ENCODE data around the gene MACROH2A2.
"Not testable (repeated sequence)": the region's sequence is repeated elsewhere in the genome, so short reads cannot be mapped to it uniquely, and the experiment has no call there.

MACROH2A2 gene

GRCh38 chr10:70052462-70053217 is at the start of gene MACROH2A2:
MACROH2A2 (plus strand) TSS chr10:70052846; CDS start chr10:70075659, 22,813 bp downstream.
- TF ChIP-seq POLR2AphosphoS5 (IDR thresholded peaks at IDR 0.05; ENCODE audit: borderline replicate concordance, low read depth, low read length) (no peak; the same call in 1 of the 2 replicates), EZH2 (IDR thresholded peaks at IDR 0.05) (no peak), FOXP2 (optimal IDR thresholded peaks at IDR 0.05; ENCODE audit: control extremely low read depth, extremely low read length, insufficient read depth) (no peak)
- Histone ChIP-seq H3K9me3 (ENCODE audit: low read depth, low read length) (no peaks in the 10 kb centered on the region), H3K4me3 (peak within 1 kb of the TSS; percentile 85), H3K27ac (peak within 1 kb of the TSS; percentile 86), H3K36me3 (ENCODE audit: insufficient read depth, low read length) (no peaks in the 10 kb centered on the region), H3K9ac (ENCODE audit: insufficient read length) (peak within 1 kb of the TSS; percentile 98)
- no peak for DNase-seq (ENCODE audit: low read depth, low spot score)

- Histone ChIP-seq H3K36me3 (ENCODE audit: insufficient read depth, low read length) (no peaks in the 10 kb centered on the region), H3K9ac (ENCODE audit: insufficient read length) (no peak overlapping the region), H3K27ac (no peak overlapping the region), H3K9me3 (ENCODE audit: low read depth, low read length) (no peaks in the 10 kb centered on the region), H3K4me3 (no peak overlapping the region)
- DNase-seq (ENCODE audit: low read depth, low spot score) = no peak
- TF ChIP-seq POLR2AphosphoS5 (IDR thresholded peaks at IDR 0.05; ENCODE audit: borderline replicate concordance, low read depth, low read length) (no peak), EZH2 (IDR thresholded peaks at IDR 0.05) (no peak), FOXP2 (optimal IDR thresholded peaks at IDR 0.05; ENCODE audit: control extremely low read depth, extremely low read length, insufficient read depth) (no peak)
Observed at GRCh38 chr10:70007116-70007820, 45.4 kb upstream of the MACROH2A2 start.

- Histone ChIP-seq H3K4me3 (no peak overlapping the region), H3K9ac (ENCODE audit: insufficient read length) (no peak overlapping the region), H3K9me3 (ENCODE audit: low read depth, low read length) (no peaks in the 10 kb centered on the region), H3K36me3 (ENCODE audit: insufficient read depth, low read length) (no peaks in the 10 kb centered on the region), H3K27ac (no peak overlapping the region)
- TF ChIP-seq FOXP2 (optimal IDR thresholded peaks at IDR 0.05; ENCODE audit: control extremely low read depth, extremely low read length, insufficient read depth) (no peak), EZH2 (IDR thresholded peaks at IDR 0.05) (no peak), POLR2AphosphoS5 (IDR thresholded peaks at IDR 0.05; ENCODE audit: borderline replicate concordance, low read depth, low read length) (no peak)
- no peak for DNase-seq (ENCODE audit: low read depth, low spot score)
Observed at GRCh38 chr10:70031215-70031614, 21.4 kb upstream of the MACROH2A2 start.

GRCh38 chr10:70032667-70033289 is 19.9 kb upstream of the MACROH2A2 start:
- H3K9me3 ChIP-seq (ENCODE audit: low read depth, low read length) = no peaks in the 10 kb centered on the region
- TF ChIP-seq POLR2AphosphoS5 (IDR thresholded peaks at IDR 0.05; ENCODE audit: borderline replicate concordance, low read depth, low read length) (no peak), FOXP2 (optimal IDR thresholded peaks at IDR 0.05; ENCODE audit: control extremely low read depth, extremely low read length, insufficient read depth) (no peak), EZH2 (IDR thresholded peaks at IDR 0.05) (no peak)

GRCh38 chr10:70034232-70034631 is 18.4 kb upstream of the MACROH2A2 start:
- DNase-seq (ENCODE audit: low read depth, low spot score) = no peak
- Histone ChIP-seq H3K36me3 (ENCODE audit: insufficient read depth, low read length) (no peaks in the 10 kb centered on the region), H3K9me3 (ENCODE audit: low read depth, low read length) (no peaks in the 10 kb centered on the region), H3K9ac (ENCODE audit: insufficient read length) (no peak overlapping the region), H3K4me3 (no peak overlapping the region), H3K27ac (no peak overlapping the region)
- TF ChIP-seq POLR2AphosphoS5 (IDR thresholded peaks at IDR 0.05; ENCODE audit: borderline replicate concordance, low read depth, low read length) (no peak), FOXP2 (optimal IDR thresholded peaks at IDR 0.05; ENCODE audit: control extremely low read depth, extremely low read length, insufficient read depth) (no peak), EZH2 (IDR thresholded peaks at IDR 0.05) (no peak)

More at GRCh38 chr10:70032667-70033289, 19.9 kb upstream of the MACROH2A2 start:
- H3K36me3 ChIP-seq (ENCODE audit: insufficient read depth, low read length) = no peaks in the 10 kb centered on the region
- no peak overlapping the region for H3K9ac ChIP-seq (ENCODE audit: insufficient read length)
- H3K27ac ChIP-seq = no peak overlapping the region
- DNase-seq (ENCODE audit: low read depth, low spot score) = no peak
- H3K4me3 ChIP-seq = no peak overlapping the region

- Histone ChIP-seq H3K9me3 (ENCODE audit: low read depth, low read length) (no peaks in the 10 kb centered on the region), H3K9ac (ENCODE audit: insufficient read length) (no peak overlapping the region), H3K4me3 (no peak overlapping the region), H3K27ac (no peak overlapping the region), H3K36me3 (ENCODE audit: insufficient read depth, low read length) (no peaks in the 10 kb centered on the region)
- no peak for TF ChIP-seq POLR2AphosphoS5 (IDR thresholded peaks at IDR 0.05; ENCODE audit: borderline replicate concordance, low read depth, low read length)
- TF ChIP-seq EZH2 (IDR thresholded peaks at IDR 0.05) = no peak
- no peak for TF ChIP-seq FOXP2 (optimal IDR thresholded peaks at IDR 0.05; ENCODE audit: control extremely low read depth, extremely low read length, insufficient read depth)
- no peak for DNase-seq (ENCODE audit: low read depth, low spot score)
Observed at GRCh38 chr10:70035531-70035930, 17.1 kb upstream of the MACROH2A2 start.

GRCh38 chr10:70038923-70039322 is 13.7 kb upstream of the MACROH2A2 start:
- Histone ChIP-seq H3K9ac (ENCODE audit: insufficient read length) (no peak overlapping the region), H3K4me3 (no peak overlapping the region), H3K36me3 (ENCODE audit: insufficient read depth, low read length) (no peaks in the 10 kb centered on the region), H3K9me3 (ENCODE audit: low read depth, low read length) (no peaks in the 10 kb centered on the region), H3K27ac (no peak overlapping the region)
- no peak for DNase-seq (ENCODE audit: low read depth, low spot score)
- TF ChIP-seq EZH2 (IDR thresholded peaks at IDR 0.05) (no peak), POLR2AphosphoS5 (IDR thresholded peaks at IDR 0.05; ENCODE audit: borderline replicate concordance, low read depth, low read length) (no peak), FOXP2 (optimal IDR thresholded peaks at IDR 0.05; ENCODE audit: control extremely low read depth, extremely low read length, insufficient read depth) (no peak)

- Histone ChIP-seq H3K27ac (peak overlapping the region; percentile 81; the same call in 1 of the 2 replicates), H3K36me3 (ENCODE audit: insufficient read depth, low read length) (no peaks in the 10 kb centered on the region), H3K9me3 (ENCODE audit: low read depth, low read length) (no peaks in the 10 kb centered on the region), H3K4me3 (no peak overlapping the region), H3K9ac (ENCODE audit: insufficient read length) (no peak overlapping the region)
- peak; percentile 66 for DNase-seq (ENCODE audit: low read depth, low spot score)
- TF ChIP-seq EZH2 (IDR thresholded peaks at IDR 0.05) (no peak), POLR2AphosphoS5 (IDR thresholded peaks at IDR 0.05; ENCODE audit: borderline replicate concordance, low read depth, low read length) (no peak), FOXP2 (optimal IDR thresholded peaks at IDR 0.05; ENCODE audit: control extremely low read depth, extremely low read length, insufficient read depth) (no peak)
Observed at GRCh38 chr10:70041016-70041415, 11.6 kb upstream of the MACROH2A2 start.

- H3K4me3 ChIP-seq; H3K9me3 ChIP-seq (ENCODE audit: low read depth, low read length); H3K36me3 ChIP-seq (ENCODE audit: insufficient read depth, low read length); H3K9ac ChIP-seq (ENCODE audit: insufficient read length); DNase-seq (ENCODE audit: low read depth, low spot score): not testable (repeated sequence)
- H3K27ac ChIP-seq = peak overlapping the region; percentile 82
Observed at GRCh38 chr10:70041739-70042138, 10.9 kb upstream of the MACROH2A2 start.

- not testable (repeated sequence) for H3K9me3 ChIP-seq (ENCODE audit: low read depth, low read length); DNase-seq (ENCODE audit: low read depth, low spot score)
Observed at GRCh38 chr10:70047066-70047465, 5.6 kb upstream of the MACROH2A2 start.

More at GRCh38 chr10:70047066-70047465, 5.6 kb upstream of the MACROH2A2 start:
- H3K36me3 ChIP-seq (ENCODE audit: insufficient read depth, low read length); H3K4me3 ChIP-seq; H3K9ac ChIP-seq (ENCODE audit: insufficient read length); H3K27ac ChIP-seq: not testable (repeated sequence)

Data from SK-N-MC (cell line).